ENCODE data around the gene NEK1. TPM values are rescaled to one million over a fixed set of nuclear protein-coding genes. Genes with fewer than 3 reads are reported as not detected.

The NEK1 gene
- total and polyA plus RNA-seq, 2 experiments from 2014 or later: 9.3 to 19.5 TPM

DNA sequence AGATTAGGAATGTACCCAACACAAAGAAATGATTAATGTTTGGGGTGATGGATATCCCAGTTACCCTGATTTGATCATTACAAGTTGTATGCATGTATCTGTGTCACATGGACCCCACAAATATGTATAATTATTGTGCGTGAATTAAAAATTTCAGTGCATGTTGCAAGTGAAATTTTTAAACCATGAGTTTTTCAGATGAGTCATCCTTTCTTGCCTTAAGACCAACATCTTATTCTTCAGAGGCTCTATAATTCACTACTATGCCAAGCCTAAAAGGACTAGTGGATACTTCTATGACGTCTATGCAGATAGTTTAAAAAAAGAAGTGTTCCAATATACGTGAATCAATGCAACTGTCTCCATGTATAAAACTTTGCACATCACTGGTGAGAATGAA, 228.7 kb downstream of the NEK1 start:
- Histone ChIP-seq H3K4me1 (ENCODE audit: insufficient read depth) (no peaks in the 10 kb centered on the region), H3K27ac (ENCODE audit: low read depth) (no peak overlapping the region), H2AFZ (no peak overlapping the region), H3K36me3 (ENCODE audit: insufficient read depth) (no peaks in the 10 kb centered on the region), H3K79me2 (replicated peaks; ENCODE audit: insufficient read depth) (no peaks in the 10 kb centered on the region), H3F3A (replicated peaks; ENCODE audit: low read depth) (no peaks in the 10 kb centered on the region), H3K4me2 (no peak overlapping the region), H3K9me2 (ENCODE audit: insufficient read depth) (no peaks in the 10 kb centered on the region), H4K20me1 (replicated peaks; ENCODE audit: insufficient read depth) (no peaks in the 10 kb centered on the region), H3K4me3 (no peak overlapping the region), H3K27me3 (ENCODE audit: insufficient read depth) (no peaks in the 10 kb centered on the region)
- no peak overlapping the region for H3K4me3 Mint-ChIP-seq
- no peak for DNase-seq (ENCODE audit: low spot score)
- no peaks in the 10 kb centered on the region; the same call in 2 of the 3 replicates for H3K4me1 Mint-ChIP-seq
- peaks cover 14% of the 10 kb centered on the region; the same call in 2 of the 3 replicates for H3K9me3 Mint-ChIP-seq
- no peak for TF ChIP-seq EZH2 (IDR thresholded peaks at IDR 0.05; ENCODE audit: low read depth, unreplicated experiment)
- no peak for TF ChIP-seq JUNB (IDR thresholded peaks at IDR 0.05; ENCODE audit: unreplicated experiment)
- TF ChIP-seq, protein P1, sequence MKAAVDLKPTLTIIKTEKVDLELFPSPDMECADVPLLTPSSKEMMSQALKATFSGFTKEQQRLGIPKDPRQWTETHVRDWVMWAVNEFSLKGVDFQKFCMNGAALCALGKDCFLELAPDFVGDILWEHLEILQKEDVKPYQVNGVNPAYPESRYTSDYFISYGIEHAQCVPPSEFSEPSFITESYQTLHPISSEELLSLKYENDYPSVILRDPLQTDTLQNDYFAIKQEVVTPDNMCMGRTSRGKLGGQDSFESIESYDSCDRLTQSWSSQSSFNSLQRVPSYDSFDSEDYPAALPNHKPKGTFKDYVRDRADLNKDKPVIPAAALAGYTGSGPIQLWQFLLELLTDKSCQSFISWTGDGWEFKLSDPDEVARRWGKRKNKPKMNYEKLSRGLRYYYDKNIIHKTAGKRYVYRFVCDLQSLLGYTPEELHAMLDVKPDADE (IDR thresholded peaks at IDR 0.05): no peak
- TF ChIP-seq STAT1 (IDR thresholded peaks at IDR 0.05; ENCODE audit: unreplicated experiment): no peak
- no peak for TF ChIP-seq POLR2AphosphoS5 (IDR thresholded peaks at IDR 0.05; ENCODE audit: low read depth)
- TF ChIP-seq ZNF331 (CRISPR knock-in tag; IDR thresholded peaks at IDR 0.05; ENCODE audit: low read depth): no peak
- TF ChIP-seq, protein P2, sequence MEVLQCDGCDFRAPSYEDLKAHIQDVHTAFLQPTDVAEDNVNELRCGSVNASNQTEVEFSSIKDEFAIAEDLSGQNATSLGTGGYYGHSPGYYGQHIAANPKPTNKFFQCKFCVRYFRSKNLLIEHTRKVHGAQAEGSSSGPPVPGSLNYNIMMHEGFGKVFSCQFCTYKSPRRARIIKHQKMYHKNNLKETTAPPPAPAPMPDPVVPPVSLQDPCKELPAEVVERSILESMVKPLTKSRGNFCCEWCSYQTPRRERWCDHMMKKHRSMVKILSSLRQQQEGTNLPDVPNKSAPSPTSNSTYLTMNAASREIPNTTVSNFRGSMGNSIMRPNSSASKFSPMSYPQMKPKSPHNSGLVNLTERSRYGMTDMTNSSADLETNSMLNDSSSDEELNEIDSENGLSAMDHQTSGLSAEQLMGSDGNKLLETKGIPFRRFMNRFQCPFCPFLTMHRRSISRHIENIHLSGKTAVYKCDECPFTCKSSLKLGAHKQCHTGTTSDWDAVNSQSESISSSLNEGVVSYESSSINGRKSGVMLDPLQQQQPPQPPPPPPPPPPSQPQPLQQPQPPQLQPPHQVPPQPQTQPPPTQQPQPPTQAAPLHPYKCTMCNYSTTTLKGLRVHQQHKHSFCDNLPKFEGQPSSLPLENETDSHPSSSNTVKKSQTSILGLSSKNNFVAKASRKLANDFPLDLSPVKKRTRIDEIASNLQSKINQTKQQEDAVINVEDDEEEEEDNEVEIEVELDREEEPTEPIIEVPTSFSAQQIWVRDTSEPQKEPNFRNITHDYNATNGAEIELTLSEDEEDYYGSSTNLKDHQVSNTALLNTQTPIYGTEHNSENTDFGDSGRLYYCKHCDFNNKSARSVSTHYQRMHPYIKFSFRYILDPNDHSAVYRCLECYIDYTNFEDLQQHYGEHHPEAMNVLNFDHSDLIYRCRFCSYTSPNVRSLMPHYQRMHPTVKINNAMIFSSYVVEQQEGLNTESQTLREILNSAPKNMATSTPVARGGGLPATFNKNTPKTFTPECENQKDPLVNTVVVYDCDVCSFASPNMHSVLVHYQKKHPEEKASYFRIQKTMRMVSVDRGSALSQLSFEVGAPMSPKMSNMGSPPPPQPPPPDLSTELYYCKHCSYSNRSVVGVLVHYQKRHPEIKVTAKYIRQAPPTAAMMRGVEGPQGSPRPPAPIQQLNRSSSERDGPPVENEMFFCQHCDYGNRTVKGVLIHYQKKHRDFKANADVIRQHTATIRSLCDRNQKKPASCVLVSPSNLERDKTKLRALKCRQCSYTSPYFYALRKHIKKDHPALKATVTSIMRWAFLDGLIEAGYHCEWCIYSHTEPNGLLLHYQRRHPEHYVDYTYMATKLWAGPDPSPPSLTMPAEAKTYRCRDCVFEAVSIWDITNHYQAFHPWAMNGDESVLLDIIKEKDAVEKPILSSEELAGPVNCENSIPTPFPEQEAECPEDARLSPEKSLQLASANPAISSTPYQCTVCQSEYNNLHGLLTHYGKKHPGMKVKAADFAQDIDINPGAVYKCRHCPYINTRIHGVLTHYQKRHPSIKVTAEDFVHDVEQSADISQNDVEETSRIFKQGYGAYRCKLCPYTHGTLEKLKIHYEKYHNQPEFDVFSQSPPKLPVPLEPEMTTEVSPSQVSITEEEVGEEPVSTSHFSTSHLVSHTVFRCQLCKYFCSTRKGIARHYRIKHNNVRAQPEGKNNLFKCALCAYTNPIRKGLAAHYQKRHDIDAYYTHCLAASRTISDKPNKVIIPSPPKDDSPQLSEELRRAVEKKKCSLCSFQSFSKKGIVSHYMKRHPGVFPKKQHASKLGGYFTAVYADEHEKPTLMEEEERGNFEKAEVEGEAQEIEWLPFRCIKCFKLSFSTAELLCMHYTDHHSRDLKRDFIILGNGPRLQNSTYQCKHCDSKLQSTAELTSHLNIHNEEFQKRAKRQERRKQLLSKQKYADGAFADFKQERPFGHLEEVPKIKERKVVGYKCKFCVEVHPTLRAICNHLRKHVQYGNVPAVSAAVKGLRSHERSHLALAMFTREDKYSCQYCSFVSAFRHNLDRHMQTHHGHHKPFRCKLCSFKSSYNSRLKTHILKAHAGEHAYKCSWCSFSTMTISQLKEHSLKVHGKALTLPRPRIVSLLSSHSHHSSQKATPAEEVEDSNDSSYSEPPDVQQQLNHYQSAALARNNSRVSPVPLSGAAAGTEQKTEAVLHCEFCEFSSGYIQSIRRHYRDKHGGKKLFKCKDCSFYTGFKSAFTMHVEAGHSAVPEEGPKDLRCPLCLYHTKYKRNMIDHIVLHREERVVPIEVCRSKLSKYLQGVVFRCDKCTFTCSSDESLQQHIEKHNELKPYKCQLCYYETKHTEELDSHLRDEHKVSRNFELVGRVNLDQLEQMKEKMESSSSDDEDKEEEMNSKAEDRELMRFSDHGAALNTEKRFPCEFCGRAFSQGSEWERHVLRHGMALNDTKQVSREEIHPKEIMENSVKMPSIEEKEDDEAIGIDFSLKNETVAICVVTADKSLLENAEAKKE (CRISPR knock-in tag; IDR thresholded peaks at IDR 0.05): no peak
- TF ChIP-seq NANOG (IDR thresholded peaks at IDR 0.05; ENCODE audit: borderline replicate concordance): no peak
- TF ChIP-seq, protein P3, sequence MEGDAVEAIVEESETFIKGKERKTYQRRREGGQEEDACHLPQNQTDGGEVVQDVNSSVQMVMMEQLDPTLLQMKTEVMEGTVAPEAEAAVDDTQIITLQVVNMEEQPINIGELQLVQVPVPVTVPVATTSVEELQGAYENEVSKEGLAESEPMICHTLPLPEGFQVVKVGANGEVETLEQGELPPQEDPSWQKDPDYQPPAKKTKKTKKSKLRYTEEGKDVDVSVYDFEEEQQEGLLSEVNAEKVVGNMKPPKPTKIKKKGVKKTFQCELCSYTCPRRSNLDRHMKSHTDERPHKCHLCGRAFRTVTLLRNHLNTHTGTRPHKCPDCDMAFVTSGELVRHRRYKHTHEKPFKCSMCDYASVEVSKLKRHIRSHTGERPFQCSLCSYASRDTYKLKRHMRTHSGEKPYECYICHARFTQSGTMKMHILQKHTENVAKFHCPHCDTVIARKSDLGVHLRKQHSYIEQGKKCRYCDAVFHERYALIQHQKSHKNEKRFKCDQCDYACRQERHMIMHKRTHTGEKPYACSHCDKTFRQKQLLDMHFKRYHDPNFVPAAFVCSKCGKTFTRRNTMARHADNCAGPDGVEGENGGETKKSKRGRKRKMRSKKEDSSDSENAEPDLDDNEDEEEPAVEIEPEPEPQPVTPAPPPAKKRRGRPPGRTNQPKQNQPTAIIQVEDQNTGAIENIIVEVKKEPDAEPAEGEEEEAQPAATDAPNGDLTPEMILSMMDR (conservative IDR thresholded peaks at IDR 0.05; ENCODE audit: low read depth in 2 of 2): no peak
- TF ChIP-seq, protein P4, sequence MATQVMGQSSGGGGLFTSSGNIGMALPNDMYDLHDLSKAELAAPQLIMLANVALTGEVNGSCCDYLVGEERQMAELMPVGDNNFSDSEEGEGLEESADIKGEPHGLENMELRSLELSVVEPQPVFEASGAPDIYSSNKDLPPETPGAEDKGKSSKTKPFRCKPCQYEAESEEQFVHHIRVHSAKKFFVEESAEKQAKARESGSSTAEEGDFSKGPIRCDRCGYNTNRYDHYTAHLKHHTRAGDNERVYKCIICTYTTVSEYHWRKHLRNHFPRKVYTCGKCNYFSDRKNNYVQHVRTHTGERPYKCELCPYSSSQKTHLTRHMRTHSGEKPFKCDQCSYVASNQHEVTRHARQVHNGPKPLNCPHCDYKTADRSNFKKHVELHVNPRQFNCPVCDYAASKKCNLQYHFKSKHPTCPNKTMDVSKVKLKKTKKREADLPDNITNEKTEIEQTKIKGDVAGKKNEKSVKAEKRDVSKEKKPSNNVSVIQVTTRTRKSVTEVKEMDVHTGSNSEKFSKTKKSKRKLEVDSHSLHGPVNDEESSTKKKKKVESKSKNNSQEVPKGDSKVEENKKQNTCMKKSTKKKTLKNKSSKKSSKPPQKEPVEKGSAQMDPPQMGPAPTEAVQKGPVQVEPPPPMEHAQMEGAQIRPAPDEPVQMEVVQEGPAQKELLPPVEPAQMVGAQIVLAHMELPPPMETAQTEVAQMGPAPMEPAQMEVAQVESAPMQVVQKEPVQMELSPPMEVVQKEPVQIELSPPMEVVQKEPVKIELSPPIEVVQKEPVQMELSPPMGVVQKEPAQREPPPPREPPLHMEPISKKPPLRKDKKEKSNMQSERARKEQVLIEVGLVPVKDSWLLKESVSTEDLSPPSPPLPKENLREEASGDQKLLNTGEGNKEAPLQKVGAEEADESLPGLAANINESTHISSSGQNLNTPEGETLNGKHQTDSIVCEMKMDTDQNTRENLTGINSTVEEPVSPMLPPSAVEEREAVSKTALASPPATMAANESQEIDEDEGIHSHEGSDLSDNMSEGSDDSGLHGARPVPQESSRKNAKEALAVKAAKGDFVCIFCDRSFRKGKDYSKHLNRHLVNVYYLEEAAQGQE (IDR thresholded peaks at IDR 0.05; ENCODE audit: unreplicated experiment): no peak
- TF ChIP-seq ZNF114 (CRISPR knock-in tag; IDR thresholded peaks at IDR 0.05): no peak
- no peak for TF ChIP-seq EZH2phosphoT487 (IDR thresholded peaks at IDR 0.05; ENCODE audit: unreplicated experiment)
- no peak for TF ChIP-seq CREB1 (CRISPR knock-in tag; IDR thresholded peaks at IDR 0.05; ENCODE audit: low read depth)
- no peak for ATAC-seq
- H3K27ac Mint-ChIP-seq: no peak overlapping the region
- H3K27me3 Mint-ChIP-seq (ENCODE audit: insufficient read depth, low read depth, poor library complexity): no peaks in the 10 kb centered on the region
- H3K36me3 Mint-ChIP-seq (ENCODE audit: low read depth): no peaks in the 10 kb centered on the region; the same call in 2 of the 3 replicates
